Measurements from ENCODE around the gene OXA1L.
"Not testable (repeated sequence)": the region's sequence is repeated elsewhere in the genome, so short reads cannot be mapped to it uniquely, and the experiment has no call there.

The OXA1L gene

DNA sequence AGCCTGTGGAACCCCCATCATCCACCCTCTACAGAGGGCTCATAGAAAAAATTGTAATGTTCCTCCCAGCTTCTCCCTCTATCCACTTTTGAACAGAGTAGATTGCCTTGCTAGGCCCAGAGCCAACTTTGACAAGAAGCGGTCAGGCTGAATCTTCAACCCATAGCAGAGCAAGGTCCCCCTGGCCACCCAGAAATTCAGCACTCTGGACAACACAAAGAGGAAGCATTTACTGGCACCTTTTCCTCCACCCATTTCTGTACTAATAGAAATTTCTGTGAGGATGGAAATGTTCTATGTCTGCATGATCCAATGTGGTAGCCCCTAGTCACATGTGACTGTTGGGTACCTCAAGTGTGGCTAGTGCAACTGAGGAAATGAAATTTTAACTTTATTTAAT, 42.7 kb upstream of the OXA1L start:
- no peaks in the 10 kb centered on the region for H3K9me2 ChIP-seq (ENCODE audit: low read depth, low read length)
- H3K36me3 ChIP-seq (ENCODE audit: insufficient read depth, low read length), result no peaks in the 10 kb centered on the region
- H3K9ac ChIP-seq (ENCODE audit: low read length), result no peak overlapping the region
- TF ChIP-seq CTCF (IDR thresholded peaks at IDR 0.05; ENCODE audit: low read length) (no peak), EZH2 (IDR thresholded peaks at IDR 0.05; ENCODE audit: borderline replicate concordance, low read length) (no peak)
- H3K4me1 ChIP-seq (ENCODE audit: insufficient read depth, low read length, severe bottlenecking), result no peaks in the 10 kb centered on the region
- H3K4me3 ChIP-seq (ENCODE audit: low read depth, low read length, poor library complexity, severe bottlenecking), result no peak overlapping the region
- no peaks in the 10 kb centered on the region for H3K79me2 ChIP-seq (ENCODE audit: insufficient read depth, low read length)
- no peak overlapping the region for H3K27ac ChIP-seq (ENCODE audit: low read depth, low read length, poor library complexity, severe bottlenecking)
- no peaks in the 10 kb centered on the region for H4K20me1 ChIP-seq (ENCODE audit: insufficient read depth, low read length)
- H2AFZ ChIP-seq (ENCODE audit: low read length), result no peak overlapping the region
- no peaks in the 10 kb centered on the region for H3K9me3 ChIP-seq (ENCODE audit: low read length)
- no peaks in the 10 kb centered on the region; the same call in 1 of the 2 replicates for H3K27me3 ChIP-seq (ENCODE audit: insufficient read depth, low read length)
- H3F3A ChIP-seq (ENCODE audit: insufficient read depth, low read length), result no peaks in the 10 kb centered on the region
- H3K4me2 ChIP-seq (ENCODE audit: low read length), result no peak overlapping the region

DNA sequence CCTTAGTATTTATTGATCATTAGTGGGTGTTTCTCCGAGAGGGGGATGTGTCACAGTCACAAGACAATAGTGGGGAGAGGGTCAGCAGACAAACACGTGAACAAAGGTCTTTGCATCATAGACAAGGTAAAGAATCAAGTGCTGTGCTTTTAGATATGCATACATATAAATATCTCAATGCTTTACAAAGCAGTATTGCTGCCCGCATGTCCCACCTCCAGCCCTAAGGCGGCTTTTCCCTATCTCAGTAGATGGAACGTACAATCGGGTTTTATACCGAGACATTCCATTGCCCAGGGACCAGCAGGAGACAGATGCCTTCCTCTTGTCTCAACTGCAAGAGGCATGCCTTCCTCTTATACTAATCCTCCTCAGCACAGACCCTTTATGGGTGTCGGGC, 41.6 kb upstream of the OXA1L start:
- not testable (repeated sequence) for H4K20me1 ChIP-seq (ENCODE audit: insufficient read depth, low read length); H3K9me3 ChIP-seq (ENCODE audit: low read length); H3K36me3 ChIP-seq (ENCODE audit: insufficient read depth, low read length); H3K4me2 ChIP-seq (ENCODE audit: low read length); H3F3A ChIP-seq (ENCODE audit: insufficient read depth, low read length); H2AFZ ChIP-seq (ENCODE audit: low read length); H3K9me2 ChIP-seq (ENCODE audit: low read depth, low read length); H3K79me2 ChIP-seq (ENCODE audit: insufficient read depth, low read length); H3K9ac ChIP-seq (ENCODE audit: low read length); H3K27me3 ChIP-seq (ENCODE audit: insufficient read depth, low read length); H3K4me1 ChIP-seq (ENCODE audit: insufficient read depth, low read length, severe bottlenecking); H3K27ac ChIP-seq (ENCODE audit: low read depth, low read length, poor library complexity, severe bottlenecking); H3K4me3 ChIP-seq (ENCODE audit: low read depth, low read length, poor library complexity, severe bottlenecking)

DNA sequence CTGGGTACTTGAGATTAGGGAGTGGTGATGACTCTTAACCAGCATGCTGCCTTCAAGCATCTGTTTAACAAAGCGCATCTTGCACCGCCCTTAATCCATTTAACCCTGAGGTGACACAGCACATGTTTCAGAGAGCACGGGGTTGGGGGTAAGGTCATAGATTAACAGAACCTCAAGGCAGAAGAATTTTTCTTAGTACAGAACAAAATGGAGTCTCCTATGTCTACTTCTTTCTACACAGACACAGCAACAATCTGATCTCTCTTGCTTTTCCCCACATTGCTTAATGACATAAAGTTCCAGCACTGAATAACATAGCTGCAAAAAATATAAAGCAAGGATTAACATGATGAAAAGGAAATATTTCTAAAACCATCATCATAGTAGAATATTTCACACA, 41.1 kb upstream of the OXA1L start:
- H3K9me3 ChIP-seq (ENCODE audit: low read length); H3K9ac ChIP-seq (ENCODE audit: low read length); H3K27me3 ChIP-seq (ENCODE audit: insufficient read depth, low read length): not testable (repeated sequence)

GRCh38 chr14:22726012-22726411, 40.5 kb upstream of the OXA1L start:
- no peak overlapping the region for H3K27ac ChIP-seq (ENCODE audit: low read depth, low read length, poor library complexity, severe bottlenecking)

More for the DNA sequence above, 41.1 kb upstream of the OXA1L start:
- not testable (repeated sequence) for H3K4me2 ChIP-seq (ENCODE audit: low read length); H3K9me2 ChIP-seq (ENCODE audit: low read depth, low read length); H3K27ac ChIP-seq (ENCODE audit: low read depth, low read length, poor library complexity, severe bottlenecking); H3K4me3 ChIP-seq (ENCODE audit: low read depth, low read length, poor library complexity, severe bottlenecking); H3K4me1 ChIP-seq (ENCODE audit: insufficient read depth, low read length, severe bottlenecking); H4K20me1 ChIP-seq (ENCODE audit: insufficient read depth, low read length); H3F3A ChIP-seq (ENCODE audit: insufficient read depth, low read length); H3K36me3 ChIP-seq (ENCODE audit: insufficient read depth, low read length); H2AFZ ChIP-seq (ENCODE audit: low read length); H3K79me2 ChIP-seq (ENCODE audit: insufficient read depth, low read length)

GRCh38 chr14:22732062-22732461, 34.4 kb upstream of the OXA1L start:
- H3F3A ChIP-seq (ENCODE audit: insufficient read depth, low read length); H2AFZ ChIP-seq (ENCODE audit: low read length); H3K27me3 ChIP-seq (ENCODE audit: insufficient read depth, low read length); H3K9me2 ChIP-seq (ENCODE audit: low read depth, low read length); H4K20me1 ChIP-seq (ENCODE audit: insufficient read depth, low read length); H3K36me3 ChIP-seq (ENCODE audit: insufficient read depth, low read length); H3K79me2 ChIP-seq (ENCODE audit: insufficient read depth, low read length); H3K4me3 ChIP-seq (ENCODE audit: low read depth, low read length, poor library complexity, severe bottlenecking); H3K9me3 ChIP-seq (ENCODE audit: low read length); H3K4me2 ChIP-seq (ENCODE audit: low read length); H3K9ac ChIP-seq (ENCODE audit: low read length); H3K4me1 ChIP-seq (ENCODE audit: insufficient read depth, low read length, severe bottlenecking); H3K27ac ChIP-seq (ENCODE audit: low read depth, low read length, poor library complexity, severe bottlenecking): not testable (repeated sequence)

More at GRCh38 chr14:22726012-22726411, 40.5 kb upstream of the OXA1L start:
- H3K4me3 ChIP-seq (ENCODE audit: low read depth, low read length, poor library complexity, severe bottlenecking), result no peak overlapping the region
- H3K4me2 ChIP-seq (ENCODE audit: low read length), result no peak overlapping the region
- H3K79me2 ChIP-seq (ENCODE audit: insufficient read depth, low read length), result no peaks in the 10 kb centered on the region
- no peaks in the 10 kb centered on the region for H3K9me3 ChIP-seq (ENCODE audit: low read length)
- H3F3A ChIP-seq (ENCODE audit: insufficient read depth, low read length), result no peaks in the 10 kb centered on the region
- no peaks in the 10 kb centered on the region; the same call in 1 of the 2 replicates for H3K27me3 ChIP-seq (ENCODE audit: insufficient read depth, low read length)
- no peaks in the 10 kb centered on the region for H3K4me1 ChIP-seq (ENCODE audit: insufficient read depth, low read length, severe bottlenecking)
- H4K20me1 ChIP-seq (ENCODE audit: insufficient read depth, low read length), result no peaks in the 10 kb centered on the region
- no peaks in the 10 kb centered on the region for H3K9me2 ChIP-seq (ENCODE audit: low read depth, low read length)
- no peaks in the 10 kb centered on the region for H3K36me3 ChIP-seq (ENCODE audit: insufficient read depth, low read length)
- no peak overlapping the region for H3K9ac ChIP-seq (ENCODE audit: low read length)
- TF ChIP-seq EZH2 (IDR thresholded peaks at IDR 0.05; ENCODE audit: borderline replicate concordance, low read length) (no peak), CTCF (IDR thresholded peaks at IDR 0.05; ENCODE audit: low read length) (no peak)
- no peak overlapping the region for H2AFZ ChIP-seq (ENCODE audit: low read length)

All from OCI-LY1 (cell line).